ENCODE measurements around the gene NLGN4X. TPM values are rescaled to one million over a fixed set of nuclear protein-coding genes. Genes with fewer than 3 reads are reported as not detected.

Gene NLGN4X
- total RNA-seq, 1 donor from 2014 or later, result 3.6 TPM

- no peak for DNase-seq (ENCODE audit: low spot score)
Observed at GRCh38 chrX:6151971-6152370, 76.7 kb downstream of the NLGN4X start.

- DNase-seq (ENCODE audit: low spot score), result no peak
Observed at GRCh38 chrX:6149060-6149872, 79.4 kb downstream of the NLGN4X start.

- no peak for DNase-seq (ENCODE audit: low spot score)
Observed at GRCh38 chrX:6134255-6134654, 94.4 kb downstream of the NLGN4X start.

- DNase-seq (ENCODE audit: low spot score), result no peak
Observed at GRCh38 chrX:6132970-6133369, 95.7 kb downstream of the NLGN4X start.

- DNase-seq (ENCODE audit: low spot score), result no peak
Observed at GRCh38 chrX:6131287-6131686, 97.4 kb downstream of the NLGN4X start.

- no peak for DNase-seq (ENCODE audit: low spot score)
Observed at GRCh38 chrX:6129195-6129594, 99.5 kb downstream of the NLGN4X start.

- DNase-seq (ENCODE audit: low spot score), result no peak
Observed at GRCh38 chrX:6120329-6120728, 108.3 kb downstream of the NLGN4X start.

GRCh38 chrX:6095469-6095868 lies 133.2 kb downstream of the NLGN4X start:
- DNase-seq (ENCODE audit: low spot score), result no peak

- no peak for DNase-seq (ENCODE audit: low spot score)
Observed at GRCh38 chrX:6074532-6074931, 154.1 kb downstream of the NLGN4X start.

- DNase-seq (ENCODE audit: low spot score), result no peak
Observed at GRCh38 chrX:6071731-6072130, 156.9 kb downstream of the NLGN4X start.

- DNase-seq (ENCODE audit: low spot score), result no peak
Observed at GRCh38 chrX:6067600-6067999, 161.1 kb downstream of the NLGN4X start.

- DNase-seq (ENCODE audit: low spot score), result no peak
Observed at GRCh38 chrX:6053141-6053540, 175.5 kb downstream of the NLGN4X start.

- DNase-seq (ENCODE audit: low spot score), result no peak
Observed at GRCh38 chrX:6052111-6052745, 176.4 kb downstream of the NLGN4X start.

- DNase-seq (ENCODE audit: low spot score), result no peak
Observed at GRCh38 chrX:6049132-6049531, 179.5 kb downstream of the NLGN4X start.

- no peak for DNase-seq (ENCODE audit: low spot score)
Observed at GRCh38 chrX:6041630-6042029, 187.0 kb downstream of the NLGN4X start.

GRCh38 chrX:6029014-6029413 lies 199.7 kb downstream of the NLGN4X start:
- DNase-seq (ENCODE audit: low spot score), result no peak

GRCh38 chrX:6026980-6027379 lies 201.7 kb downstream of the NLGN4X start:
- no peak for DNase-seq (ENCODE audit: low spot score)

- no peak for DNase-seq (ENCODE audit: low spot score)
Observed at GRCh38 chrX:6026429-6026828, 202.2 kb downstream of the NLGN4X start.

GRCh38 chrX:6024204-6024603 lies 204.5 kb downstream of the NLGN4X start:
- DNase-seq (ENCODE audit: low spot score), result no peak

- DNase-seq (ENCODE audit: low spot score), result peak; percentile 36
Observed at GRCh38 chrX:6021316-6022091, 207.2 kb downstream of the NLGN4X start.

- DNase-seq (ENCODE audit: low spot score), result no peak
Observed at GRCh38 chrX:6019076-6019475, 209.6 kb downstream of the NLGN4X start.

GRCh38 chrX:6015423-6015822 lies 213.2 kb downstream of the NLGN4X start:
- DNase-seq (ENCODE audit: low spot score), result no peak

- DNase-seq (ENCODE audit: low spot score), result no peak
Observed at GRCh38 chrX:6012357-6012756, 216.3 kb downstream of the NLGN4X start.

All from mucosa of gallbladder (tissue), 1 donor.